Astrocyte (in vitro differentiated cells and primary cell): ENCODE results near the gene URM1.

Experiments
- CTCF ChIP-seq: IDR thresholded peaks from 2 replicates; pipeline ENCODE4 v1.5.1; 2011; ENCODE audit warnings: low read depth, mild to moderate bottlenecking, inconsistent platforms, low read length, moderate library complexity; ENCODE audit not compliant: insufficient read depth
- EZH2 ChIP-seq: IDR thresholded peaks from 2 replicates; pipeline ENCODE4 v1.6.1; 2012; ENCODE audit warnings: mild to moderate bottlenecking, low read length, inconsistent platforms; ENCODE audit not compliant: insufficient read depth

GRCh38 chr9:128369024-128369706 lies 2.0 kb upstream of the URM1 start:
- TF ChIP-seq CTCF (no peak), EZH2 (no peak)
